ENCODE results near the gene NPM3. TPM values are rescaled to one million over a fixed set of nuclear protein-coding genes. Genes with fewer than 3 reads are reported as not detected.
A peak's percentile ranks its signal among the peaks of the same experiment; 100 is the strongest.

NPM3 gene
- total and polyA plus RNA-seq, 4 experiments from 2014 or later, result 5.3 to 12.4 (median 8.9) TPM

- peaks cover 30% of the 10 kb centered on the region for H3K27me3 ChIP-seq (ENCODE audit: insufficient read depth, low read length)
- POLR2A ChIA-PET (ENCODE audit: partially characterized antibody), result interaction anchor here (1.3 kb wide), 1 partner anchor 11 kb away, joined by 3 read pairs; the partner anchor contains the start of gene NPM3
Observed at GRCh38 chr10:101771380-101771779, 11.9 kb downstream of the NPM3 start.

DNA sequence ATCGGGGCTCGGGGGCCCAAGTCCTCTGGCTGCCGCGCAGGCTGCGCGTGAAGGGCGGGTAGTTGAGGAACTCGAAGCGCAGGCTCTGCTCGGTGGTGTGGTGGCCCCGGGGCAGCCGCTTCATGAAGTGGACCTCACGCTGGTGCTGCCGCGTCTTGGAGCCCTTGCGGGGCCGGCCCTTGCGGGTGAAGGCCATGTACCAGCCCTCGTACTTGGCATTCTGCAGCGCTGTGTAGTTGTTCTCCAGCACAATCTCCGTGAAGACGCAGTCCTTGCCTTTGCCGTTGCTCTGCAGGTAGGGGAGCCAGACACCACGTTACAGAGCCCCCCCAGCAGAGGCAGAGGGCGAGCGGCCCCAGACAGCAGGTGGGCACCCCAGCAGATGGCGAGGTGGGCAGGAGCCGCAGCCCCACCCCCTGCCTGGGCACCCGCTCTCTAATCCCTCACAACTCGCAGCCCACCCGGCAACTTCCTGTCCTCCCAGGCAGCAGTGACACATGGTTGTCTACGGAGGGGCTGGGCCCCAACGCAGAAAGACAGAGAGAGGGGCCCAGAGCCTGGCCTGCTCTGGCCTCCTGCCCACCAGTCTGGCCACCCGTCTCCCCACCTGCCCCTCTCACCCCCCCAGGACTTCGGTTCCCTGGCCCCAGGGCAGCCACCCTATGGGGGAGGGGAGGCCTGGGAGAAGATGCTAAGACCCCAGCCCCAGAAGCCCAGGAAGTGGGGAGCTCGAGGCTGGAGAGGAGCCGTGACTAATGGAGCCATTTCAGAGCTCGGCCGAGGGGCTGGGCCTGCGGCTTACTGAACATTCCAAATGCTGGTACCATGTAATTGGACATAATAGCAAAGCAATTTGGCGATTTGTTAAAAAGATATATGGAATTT, 12.7 kb downstream of the NPM3 start:
- no peak overlapping the region for H3K27ac ChIP-seq (ENCODE audit: low read depth, low read length)
- Mint-ChIP-seq H3K4me3 (peak overlapping the region in 1 of 8 donors; percentile 43), H3K9me3 (peaks cover 0 to 1% (median 0%) of the 10 kb centered on the region in 8 donors), H3K27me3 (peaks cover 33 to 54% of the 10 kb centered on the region in 2 donors), H3K4me1 (peaks cover 11 to 27% (median 17%) of the 10 kb centered on the region in 4 donors), H3K27ac (no peak overlapping the region), H3K36me3 (no peaks in the 10 kb centered on the region)
- peaks cover 14% of the 10 kb centered on the region for H3K4me1 ChIP-seq (ENCODE audit: insufficient read depth, low read length)
- H3K4me3 ChIP-seq (ENCODE audit: low read length in 2 of 2), result no peak overlapping the region
- H3K27me3 ChIP-seq (ENCODE audit: insufficient read depth, low read length), result peaks cover 29% of the 10 kb centered on the region
- ChIA-PET POLR2A (ENCODE audit: partially characterized antibody) (interaction anchor here (1.3 kb wide), 1 partner anchor 12 kb away, joined by 3 read pairs; the partner anchor contains the start of gene NPM3), CTCF (ENCODE audit: partially characterized antibody) (interaction anchor here (0.7 to 6.0 kb wide), 2 partner anchors 9 to 69 kb away, joined by 3 to 23 read pairs; no protein-coding TSS in a partner anchor)
- no peaks in the 10 kb centered on the region for H3K9me3 ChIP-seq (ENCODE audit: control insufficient read depth in 1 of 2, low read length in 2 of 2)
- H3K36me3 ChIP-seq (ENCODE audit: insufficient read depth, low read length), result no peaks in the 10 kb centered on the region
- intact Hi-C loops (cut with micrococcal nuclease), result no loop called here
- no peak for DNase-seq

More at GRCh38 chr10:101771380-101771779, 11.9 kb downstream of the NPM3 start:
- DNase-seq, result peak in 1 of 5 donors; percentile 33
- peaks cover 14% of the 10 kb centered on the region for H3K4me1 ChIP-seq (ENCODE audit: insufficient read depth, low read length)
- no peak overlapping the region for H3K27ac Mint-ChIP-seq
- H3K36me3 Mint-ChIP-seq, result no peaks in the 10 kb centered on the region
- H3K4me3 ChIP-seq (ENCODE audit: low read length in 2 of 2), result no peak overlapping the region
- peaks cover 0 to 1% (median 0%) of the 10 kb centered on the region in 8 donors for H3K9me3 Mint-ChIP-seq
- H3K27ac ChIP-seq (ENCODE audit: low read depth, low read length), result no peak overlapping the region
- H3K4me1 Mint-ChIP-seq, result peaks cover 11 to 27% (median 17%) of the 10 kb centered on the region in 4 donors
- intact Hi-C loops (cut with micrococcal nuclease), result no loop called here
- CTCF ChIA-PET (ENCODE audit: partially characterized antibody), result interaction anchor here (2.8 kb wide), 1 partner anchor 9 kb away, joined by 16 read pairs; no protein-coding TSS in a partner anchor
- no peaks in the 10 kb centered on the region for H3K36me3 ChIP-seq (ENCODE audit: insufficient read depth, low read length)
- no peaks in the 10 kb centered on the region for H3K9me3 ChIP-seq (ENCODE audit: control insufficient read depth in 1 of 2, low read length in 2 of 2)
- H3K4me3 Mint-ChIP-seq, result no peak overlapping the region
- H3K27me3 Mint-ChIP-seq, result peaks cover 33 to 49% of the 10 kb centered on the region in 2 donors

- Mint-ChIP-seq H3K4me1 (peaks cover 9 to 20% (median 12%) of the 10 kb centered on the region in 4 donors), H3K36me3 (no peaks in the 10 kb centered on the region), H3K27ac (peak overlapping the region in 1 of 7 donors; percentile 2), H3K4me3 (no peak overlapping the region), H3K27me3 (peaks cover 32 to 54% of the 10 kb centered on the region in 2 donors), H3K9me3 (peaks cover 0 to 1% (median 0%) of the 10 kb centered on the region in 8 donors)
- Histone ChIP-seq H3K27ac (ENCODE audit: low read depth, low read length) (no peak overlapping the region), H3K9me3 (ENCODE audit: control insufficient read depth in 1 of 2, low read length in 2 of 2) (no peaks in the 10 kb centered on the region), H3K4me1 (ENCODE audit: insufficient read depth, low read length) (peaks cover 6% of the 10 kb centered on the region), H3K36me3 (ENCODE audit: insufficient read depth, low read length) (no peaks in the 10 kb centered on the region), H3K27me3 (ENCODE audit: insufficient read depth, low read length) (peaks cover 24% of the 10 kb centered on the region), H3K4me3 (ENCODE audit: low read length in 2 of 2) (no peak overlapping the region)
- CTCF ChIA-PET (ENCODE audit: partially characterized antibody), result interaction anchor here (0.7 to 6.0 kb wide), 2 partner anchors 10 to 70 kb away, joined by 3 to 23 read pairs; no protein-coding TSS in a partner anchor
- intact Hi-C loops (cut with micrococcal nuclease), result no loop called here
- POLR2A ChIA-PET (ENCODE audit: partially characterized antibody), result no interaction called here
- no peak for DNase-seq
Observed at GRCh38 chr10:101769541-101770180, 13.6 kb downstream of the NPM3 start.

GRCh38 chr10:101768791-101769170, 14.5 kb downstream of the NPM3 start:
- Mint-ChIP-seq H3K4me1 (peaks cover 3 to 11% (median 5%) of the 10 kb centered on the region in 4 donors), H3K27me3 (peaks cover 24 to 47% of the 10 kb centered on the region in 2 donors), H3K27ac (no peak overlapping the region), H3K4me3 (no peak overlapping the region), H3K9me3 (peaks cover 0 to 1% (median 0%) of the 10 kb centered on the region in 8 donors), H3K36me3 (no peaks in the 10 kb centered on the region)
- Histone ChIP-seq H3K36me3 (ENCODE audit: insufficient read depth, low read length) (no peaks in the 10 kb centered on the region), H3K27ac (ENCODE audit: low read depth, low read length) (no peak overlapping the region), H3K9me3 (ENCODE audit: control insufficient read depth in 1 of 2, low read length in 2 of 2) (no peaks in the 10 kb centered on the region), H3K4me1 (ENCODE audit: insufficient read depth, low read length) (no peaks in the 10 kb centered on the region), H3K27me3 (ENCODE audit: insufficient read depth, low read length) (peaks cover 17% of the 10 kb centered on the region), H3K4me3 (ENCODE audit: low read length in 2 of 2) (no peak overlapping the region)
- CTCF ChIA-PET (ENCODE audit: partially characterized antibody), result interaction anchor here (1.1 to 6.0 kb wide), 2 partner anchors 11 to 16 kb away, joined by 3 to 23 read pairs; no protein-coding TSS in a partner anchor
- POLR2A ChIA-PET (ENCODE audit: partially characterized antibody), result no interaction called here
- no peak for DNase-seq
- intact Hi-C loops (cut with micrococcal nuclease), result no loop called here

GRCh38 chr10:101767966-101768790, 15.1 kb downstream of the NPM3 start:
- Mint-ChIP-seq H3K4me1 (peaks cover 0 to 5% (median under 1%) of the 10 kb centered on the region in 4 donors), H3K9me3 (peaks cover 0 to 1% (median 0%) of the 10 kb centered on the region in 8 donors), H3K27me3 (peaks cover 19 to 43% of the 10 kb centered on the region in 2 donors), H3K27ac (no peak overlapping the region), H3K4me3 (no peak overlapping the region), H3K36me3 (no peaks in the 10 kb centered on the region)
- Histone ChIP-seq H3K27me3 (ENCODE audit: insufficient read depth, low read length) (peaks cover 12% of the 10 kb centered on the region), H3K36me3 (ENCODE audit: insufficient read depth, low read length) (no peaks in the 10 kb centered on the region), H3K4me1 (ENCODE audit: insufficient read depth, low read length) (no peaks in the 10 kb centered on the region), H3K4me3 (ENCODE audit: low read length in 2 of 2) (no peak overlapping the region), H3K27ac (ENCODE audit: low read depth, low read length) (no peak overlapping the region), H3K9me3 (ENCODE audit: control insufficient read depth in 1 of 2, low read length in 2 of 2) (no peaks in the 10 kb centered on the region)
- no peak for DNase-seq
- ChIA-PET CTCF (ENCODE audit: partially characterized antibody) (interaction anchor here (0.9 to 6.0 kb wide), 4 partner anchors 12 to 555 kb away, joined by 3 to 23 read pairs (median 3); no protein-coding TSS in a partner anchor), POLR2A (ENCODE audit: partially characterized antibody) (no interaction called here)
- intact Hi-C loops (cut with micrococcal nuclease), result no loop called here

- Histone ChIP-seq H3K9me3 (ENCODE audit: control insufficient read depth in 1 of 2, low read length in 2 of 2) (no peaks in the 10 kb centered on the region), H3K27me3 (ENCODE audit: insufficient read depth, low read length) (peaks cover 8% of the 10 kb centered on the region), H3K4me1 (ENCODE audit: insufficient read depth, low read length) (no peaks in the 10 kb centered on the region), H3K4me3 (ENCODE audit: low read length in 2 of 2) (no peak overlapping the region), H3K27ac (ENCODE audit: low read depth, low read length) (no peak overlapping the region), H3K36me3 (ENCODE audit: insufficient read depth, low read length) (no peaks in the 10 kb centered on the region)
- no peak for DNase-seq
- H3K27ac Mint-ChIP-seq, result no peak overlapping the region
- H3K27me3 Mint-ChIP-seq, result peaks cover 17 to 38% of the 10 kb centered on the region in 2 donors
- no peaks in the 10 kb centered on the region for H3K36me3 Mint-ChIP-seq
- POLR2A ChIA-PET (ENCODE audit: partially characterized antibody), result no interaction called here
- H3K4me3 Mint-ChIP-seq, result no peak overlapping the region
- peaks cover 0 to 1% (median 0%) of the 10 kb centered on the region in 8 donors for H3K9me3 Mint-ChIP-seq
- no peaks in the 10 kb centered on the region for H3K4me1 Mint-ChIP-seq
- CTCF ChIA-PET (ENCODE audit: partially characterized antibody), result interaction anchor here (0.9 to 6.0 kb wide), 3 partner anchors 12 to 554 kb away, joined by 3 to 23 read pairs (median 3); no protein-coding TSS in a partner anchor
- intact Hi-C loops (cut with micrococcal nuclease), result no loop called here
Observed at GRCh38 chr10:101767600-101767945, 15.7 kb downstream of the NPM3 start.
